A673 (cell line): Measurements from ENCODE around the gene MRTFA.

ENCODE experiments used
- CTCF ChIP-seq: fragments of 300-800, 200-600 bp; sonication (generic); conservative IDR thresholded peaks from 2 replicates; pipeline ENCODE4 v1.5.1; 2017; ENCODE audit warnings: low read depth, mild to moderate bottlenecking, antibody characterized with exemption, low read length, moderate library complexity, mixed read lengths
- EZH2 ChIP-seq: fragments of 200-600 bp; sonication (generic); IDR thresholded peaks from 2 replicates; pipeline ENCODE4 v1.6.1; 2017; ENCODE audit warnings: borderline replicate concordance, low read depth, mild to moderate bottlenecking, mixed read lengths, antibody characterized with exemption, low read length; ENCODE audit not compliant: poor library complexity, severe bottlenecking

- TF ChIP-seq CTCF (no peak), EZH2 (no peak)
Observed at GRCh38 chr22:40413873-40414272, 222.6 kb downstream of the MRTFA start.
